ENCODE results near the gene ITPR3. TPM values are rescaled to one million over a fixed set of nuclear protein-coding genes. Genes with fewer than 3 reads are reported as not detected.
A peak's percentile ranks its signal among the peaks of the same experiment; 100 is the strongest.

The ITPR3 gene
- total RNA-seq, 1 donor from 2014 or later: 0.34 TPM

DNA sequence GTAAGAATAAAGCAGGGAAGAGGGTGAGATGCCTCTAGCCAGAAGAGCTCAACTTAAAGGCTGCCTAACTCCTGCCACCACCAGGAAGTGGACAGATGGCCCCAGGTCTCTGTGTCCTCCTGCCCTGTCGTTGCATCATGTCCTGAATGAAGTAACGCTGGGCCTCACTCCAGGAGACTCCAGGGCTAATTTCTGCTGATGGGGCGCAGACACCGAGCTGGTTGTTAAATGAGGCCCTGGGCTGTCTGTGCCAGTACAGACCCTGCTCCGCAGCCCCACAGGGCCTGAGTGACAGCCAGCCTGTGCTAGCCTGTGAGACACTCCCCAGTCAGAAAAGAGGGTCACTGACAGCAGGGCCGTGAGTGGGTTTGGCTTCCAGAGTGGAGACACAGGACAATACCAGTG is 119.1 kb downstream of the ITPR3 start:
- H3K4me3 Mint-ChIP-seq (ENCODE audit: unreplicated experiment): no peak overlapping the region
- H3K27ac Mint-ChIP-seq (ENCODE audit: unreplicated experiment): peak overlapping the region; percentile 40
- peaks cover 38% of the 10 kb centered on the region for H3K4me1 Mint-ChIP-seq (ENCODE audit: low read depth, unreplicated experiment)
- H3K36me3 Mint-ChIP-seq (ENCODE audit: unreplicated experiment): no peaks in the 10 kb centered on the region
- peaks cover 3% of the 10 kb centered on the region for H3K9me3 Mint-ChIP-seq (ENCODE audit: unreplicated experiment)
- peak; percentile 41 for DNase-seq
- peaks cover 7% of the 10 kb centered on the region for H3K27me3 Mint-ChIP-seq (ENCODE audit: unreplicated experiment)
- TF ChIP-seq, protein P1, sequence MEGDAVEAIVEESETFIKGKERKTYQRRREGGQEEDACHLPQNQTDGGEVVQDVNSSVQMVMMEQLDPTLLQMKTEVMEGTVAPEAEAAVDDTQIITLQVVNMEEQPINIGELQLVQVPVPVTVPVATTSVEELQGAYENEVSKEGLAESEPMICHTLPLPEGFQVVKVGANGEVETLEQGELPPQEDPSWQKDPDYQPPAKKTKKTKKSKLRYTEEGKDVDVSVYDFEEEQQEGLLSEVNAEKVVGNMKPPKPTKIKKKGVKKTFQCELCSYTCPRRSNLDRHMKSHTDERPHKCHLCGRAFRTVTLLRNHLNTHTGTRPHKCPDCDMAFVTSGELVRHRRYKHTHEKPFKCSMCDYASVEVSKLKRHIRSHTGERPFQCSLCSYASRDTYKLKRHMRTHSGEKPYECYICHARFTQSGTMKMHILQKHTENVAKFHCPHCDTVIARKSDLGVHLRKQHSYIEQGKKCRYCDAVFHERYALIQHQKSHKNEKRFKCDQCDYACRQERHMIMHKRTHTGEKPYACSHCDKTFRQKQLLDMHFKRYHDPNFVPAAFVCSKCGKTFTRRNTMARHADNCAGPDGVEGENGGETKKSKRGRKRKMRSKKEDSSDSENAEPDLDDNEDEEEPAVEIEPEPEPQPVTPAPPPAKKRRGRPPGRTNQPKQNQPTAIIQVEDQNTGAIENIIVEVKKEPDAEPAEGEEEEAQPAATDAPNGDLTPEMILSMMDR (IDR thresholded peaks at IDR 0.05; ENCODE audit: partially characterized antibody, unreplicated experiment): no peak

DNA sequence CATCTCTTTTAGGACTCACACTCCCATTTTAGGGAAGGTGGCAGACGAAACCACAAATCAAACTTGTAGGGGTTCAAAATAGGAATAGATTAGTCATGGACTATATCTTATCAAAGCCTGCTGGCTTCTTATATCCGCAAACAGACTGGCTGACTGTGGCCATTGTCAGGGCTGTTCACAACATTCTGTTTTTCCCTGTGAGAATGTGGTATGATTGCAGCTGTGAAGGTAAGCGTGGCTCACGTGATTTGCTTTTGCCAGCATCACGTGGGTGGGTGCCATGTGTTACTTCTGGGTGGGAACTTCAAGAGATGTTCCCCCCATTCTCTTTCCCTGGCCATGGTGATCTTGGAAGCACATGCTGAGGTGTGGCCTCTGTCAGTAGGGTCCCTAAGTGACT is 119.7 kb downstream of the ITPR3 start:
- no peak overlapping the region for H3K27ac Mint-ChIP-seq (ENCODE audit: unreplicated experiment)
- H3K4me3 Mint-ChIP-seq (ENCODE audit: unreplicated experiment): no peak overlapping the region

DNA sequence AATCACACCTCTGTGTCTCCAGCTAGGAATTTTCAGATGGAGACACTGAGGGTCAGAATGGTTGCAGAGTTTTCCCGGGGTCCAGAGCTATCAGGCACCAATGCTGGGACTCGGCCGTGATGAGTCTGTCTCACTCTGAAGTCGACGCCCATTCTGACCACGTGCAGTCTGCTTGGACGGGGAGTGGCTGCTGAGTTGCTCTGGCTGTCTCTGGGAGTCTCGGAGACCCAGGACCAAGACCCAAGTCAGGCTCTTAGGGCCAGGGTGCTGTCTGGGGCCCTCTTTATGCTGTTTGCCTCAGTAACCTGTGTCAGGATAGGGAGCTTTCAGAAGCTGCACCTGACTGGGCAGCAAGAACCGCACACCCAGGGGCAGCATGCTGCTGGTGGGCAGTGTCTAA is 121.0 kb downstream of the ITPR3 start:
- Mint-ChIP-seq H3K9me3 (ENCODE audit: unreplicated experiment) (peaks cover 6% of the 10 kb centered on the region), H3K4me3 (ENCODE audit: unreplicated experiment) (no peak overlapping the region), H3K4me1 (ENCODE audit: low read depth, unreplicated experiment) (peaks cover 44% of the 10 kb centered on the region), H3K36me3 (ENCODE audit: unreplicated experiment) (no peaks in the 10 kb centered on the region), H3K27ac (ENCODE audit: unreplicated experiment) (no peak overlapping the region), H3K27me3 (ENCODE audit: unreplicated experiment) (peaks cover 7% of the 10 kb centered on the region)
- no peak for DNase-seq
- TF ChIP-seq, protein P1 (IDR thresholded peaks at IDR 0.05; ENCODE audit: partially characterized antibody, unreplicated experiment): no peak

More for the DNA sequence above, 119.7 kb downstream of the ITPR3 start:
- peaks cover 7% of the 10 kb centered on the region for H3K27me3 Mint-ChIP-seq (ENCODE audit: unreplicated experiment)
- H3K36me3 Mint-ChIP-seq (ENCODE audit: unreplicated experiment): no peaks in the 10 kb centered on the region
- TF ChIP-seq, protein P1 (IDR thresholded peaks at IDR 0.05; ENCODE audit: partially characterized antibody, unreplicated experiment): no peak
- peaks cover 38% of the 10 kb centered on the region for H3K4me1 Mint-ChIP-seq (ENCODE audit: low read depth, unreplicated experiment)
- peaks cover 6% of the 10 kb centered on the region for H3K9me3 Mint-ChIP-seq (ENCODE audit: unreplicated experiment)
- DNase-seq: no peak

DNA sequence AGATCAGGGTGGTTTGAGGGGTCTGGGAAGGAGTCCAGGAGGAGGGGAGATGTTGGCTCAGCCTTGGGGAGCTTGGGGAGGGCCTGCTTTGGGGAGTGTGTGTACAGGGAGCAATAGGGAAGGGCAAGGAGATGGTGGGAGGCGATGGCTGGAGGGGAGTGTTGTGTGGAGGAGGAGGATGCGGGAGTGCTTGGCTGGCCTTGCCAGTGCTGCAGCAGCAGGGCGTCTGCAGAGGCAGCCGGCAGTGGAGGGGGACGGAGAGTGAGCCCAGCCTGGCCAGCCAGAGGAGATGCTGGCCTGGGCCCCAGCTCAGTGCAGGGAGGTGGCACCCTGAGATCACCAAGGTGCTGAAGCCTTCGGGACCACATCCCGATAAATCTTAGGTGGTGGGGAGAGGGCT is 121.7 kb downstream of the ITPR3 start:
- TF ChIP-seq, protein P1 (IDR thresholded peaks at IDR 0.05; ENCODE audit: partially characterized antibody, unreplicated experiment): no peak
- Mint-ChIP-seq H3K4me1 (ENCODE audit: low read depth, unreplicated experiment) (peaks cover 46% of the 10 kb centered on the region), H3K9me3 (ENCODE audit: unreplicated experiment) (peaks cover 6% of the 10 kb centered on the region), H3K36me3 (ENCODE audit: unreplicated experiment) (no peaks in the 10 kb centered on the region), H3K4me3 (ENCODE audit: unreplicated experiment) (no peak overlapping the region), H3K27ac (ENCODE audit: unreplicated experiment) (no peak overlapping the region), H3K27me3 (ENCODE audit: unreplicated experiment) (peaks cover 8% of the 10 kb centered on the region)
- DNase-seq: peak; percentile 58

DNA sequence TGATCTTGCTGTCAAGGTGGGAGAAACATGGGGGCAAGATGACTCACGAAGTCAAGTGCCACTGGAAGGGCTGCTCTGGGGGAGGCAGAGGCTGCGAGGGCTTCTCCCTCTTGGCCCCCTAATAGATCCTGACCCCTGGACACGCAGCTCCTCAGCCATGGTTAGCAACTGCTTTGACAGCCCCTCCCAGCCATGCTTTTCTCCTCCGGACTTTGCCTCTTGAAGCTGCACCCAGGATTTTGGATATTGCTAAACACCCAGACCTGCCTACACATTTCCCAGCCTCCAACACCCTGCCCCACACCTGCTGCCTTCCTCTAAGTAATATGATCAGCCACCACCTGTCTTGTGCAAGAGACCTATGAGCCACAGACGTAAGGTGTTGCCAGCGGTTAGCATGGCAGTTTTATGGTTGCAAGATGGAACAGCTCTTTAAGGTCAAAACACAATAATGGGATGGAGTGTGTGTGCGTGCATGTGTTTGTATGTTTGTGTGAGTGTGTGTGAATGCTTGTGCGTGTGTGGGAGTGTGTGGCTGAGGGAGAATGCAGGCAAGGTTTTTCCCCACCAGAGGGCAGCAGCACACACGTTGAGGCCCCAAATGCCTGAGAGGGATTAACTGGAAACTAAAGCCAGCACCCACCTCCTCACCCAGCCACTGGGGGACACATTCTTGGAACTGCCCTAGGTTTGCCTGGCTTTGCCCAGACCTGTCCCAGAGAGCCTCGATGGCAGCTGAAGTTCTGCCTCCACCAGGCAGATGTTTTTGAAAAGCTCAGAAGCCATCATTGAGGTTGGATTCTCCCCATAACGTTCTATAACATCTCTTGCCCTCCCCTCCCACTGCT is 123.1 kb downstream of the ITPR3 start:
- peak overlapping the region; percentile 45 for H3K4me3 Mint-ChIP-seq (ENCODE audit: unreplicated experiment)
- peaks cover 8% of the 10 kb centered on the region for H3K9me3 Mint-ChIP-seq (ENCODE audit: unreplicated experiment)
- peak overlapping the region; percentile 56 for H3K27ac Mint-ChIP-seq (ENCODE audit: unreplicated experiment)
- peaks cover 11% of the 10 kb centered on the region for H3K27me3 Mint-ChIP-seq (ENCODE audit: unreplicated experiment)
- H3K36me3 Mint-ChIP-seq (ENCODE audit: unreplicated experiment): no peaks in the 10 kb centered on the region
- peaks cover 54% of the 10 kb centered on the region for H3K4me1 Mint-ChIP-seq (ENCODE audit: low read depth, unreplicated experiment)
- DNase-seq: peak; percentile 81
- TF ChIP-seq, protein P1 (IDR thresholded peaks at IDR 0.05; ENCODE audit: partially characterized antibody, unreplicated experiment): peak; percentile 81

Data from glutamatergic neuron (in vitro differentiated cells).